NT2/D1 (cell line): ENCODE results near the gene SOX10.

Experiments used
- DNase-seq: peaks from one replicate; pipeline ENCODE4 v3.0.0-alpha.2; 2011; ENCODE audit warnings: low read depth, low spot score
- H3K27me3 ChIP-seq: 2 replicates; pipeline ENCODE4 v1.6.0; 2011; ENCODE audit warnings: mild to moderate bottlenecking; ENCODE audit not compliant: insufficient read length, insufficient read depth
- H3K36me3 ChIP-seq: 2 replicates; pipeline ENCODE4 v1.6.1; 2011; ENCODE audit warnings: mild to moderate bottlenecking, low read length, mixed read lengths; ENCODE audit not compliant: insufficient read depth, insufficient read length
- H3K4me1 ChIP-seq: 2 replicates; pipeline ENCODE4 v1.5.1; 2011; ENCODE audit not compliant: insufficient read depth, insufficient read length
- H3K4me3 ChIP-seq: 2 replicates; pipeline ENCODE4 v1.5.1; 2011; ENCODE audit warnings: low read depth; ENCODE audit not compliant: insufficient read length
- H3K9ac ChIP-seq: 2 replicates; pipeline ENCODE4 v1.6.0; 2011; ENCODE audit warnings: low read depth; ENCODE audit not compliant: insufficient read length
- H3K9me3 ChIP-seq: 2 replicates; pipeline ENCODE4 v1.5.1; 2011; ENCODE audit warnings: mild to moderate bottlenecking, low read length; ENCODE audit not compliant: insufficient read depth
- SUZ12 ChIP-seq: IDR thresholded peaks from 2 replicates; pipeline ENCODE4 v1.6.1; 2011; ENCODE audit not compliant: insufficient read length, insufficient read depth; ENCODE audit errors: extremely low read depth
- YY1 ChIP-seq: IDR thresholded peaks from 2 replicates; pipeline ENCODE4 v1.6.1; 2011; ENCODE audit not compliant: insufficient read length, insufficient read depth
- ZNF274 ChIP-seq: IDR thresholded peaks from 2 replicates; pipeline ENCODE4 v1.6.1; 2011; ENCODE audit warnings: mild to moderate bottlenecking, low read depth, low read length

The SOX10 gene

DNA sequence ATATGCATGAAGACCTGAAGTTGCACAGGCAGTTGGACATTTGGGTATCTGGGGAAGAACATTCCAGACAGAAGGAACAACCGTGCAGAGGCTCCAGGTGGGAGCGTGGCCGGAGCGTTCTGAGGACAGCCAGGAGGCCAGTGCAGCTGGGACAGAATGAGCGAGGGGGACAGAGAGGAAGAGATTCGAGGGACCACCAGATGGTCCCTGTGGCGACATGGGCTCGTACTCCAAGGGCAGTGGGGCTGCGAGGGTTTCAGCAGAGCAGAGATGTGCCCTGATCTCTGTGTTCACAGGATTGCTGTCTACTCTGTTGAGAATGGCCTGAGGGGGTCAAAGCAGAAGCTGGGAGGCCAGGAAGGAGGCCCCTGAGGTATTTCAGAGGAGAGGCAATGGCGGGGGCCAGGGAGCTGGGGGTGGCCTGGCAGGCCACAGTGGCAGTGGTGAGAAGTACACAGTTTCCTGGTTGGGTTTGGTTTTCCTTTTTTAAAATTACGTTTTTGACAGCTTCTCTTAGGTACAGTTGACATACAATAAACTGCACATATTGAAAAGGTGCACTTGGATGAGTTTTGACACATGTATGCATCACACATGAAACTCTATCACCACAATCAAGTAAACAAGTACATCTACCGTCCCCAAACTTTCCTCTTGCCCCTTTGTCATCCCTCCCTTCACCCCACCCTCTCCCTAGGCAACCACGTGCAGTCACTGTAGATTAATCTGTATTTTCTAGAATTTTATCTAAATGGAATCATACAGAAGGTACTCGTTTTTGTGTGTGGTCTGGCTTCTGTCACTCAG lies 24.8 kb upstream of the SOX10 start:
- H3K9me3 ChIP-seq, result no peaks in the 10 kb centered on the region
- no peak overlapping the region for H3K4me3 ChIP-seq
- H3K36me3 ChIP-seq, result no peaks in the 10 kb centered on the region
- no peaks in the 10 kb centered on the region for H3K27me3 ChIP-seq
- TF ChIP-seq YY1 (no peak), SUZ12 (no peak), ZNF274 (no peak)
- H3K4me1 ChIP-seq, result peaks cover 5% of the 10 kb centered on the region
- peak overlapping the region; percentile 5 for H3K9ac ChIP-seq
- DNase-seq, result no peak

DNA sequence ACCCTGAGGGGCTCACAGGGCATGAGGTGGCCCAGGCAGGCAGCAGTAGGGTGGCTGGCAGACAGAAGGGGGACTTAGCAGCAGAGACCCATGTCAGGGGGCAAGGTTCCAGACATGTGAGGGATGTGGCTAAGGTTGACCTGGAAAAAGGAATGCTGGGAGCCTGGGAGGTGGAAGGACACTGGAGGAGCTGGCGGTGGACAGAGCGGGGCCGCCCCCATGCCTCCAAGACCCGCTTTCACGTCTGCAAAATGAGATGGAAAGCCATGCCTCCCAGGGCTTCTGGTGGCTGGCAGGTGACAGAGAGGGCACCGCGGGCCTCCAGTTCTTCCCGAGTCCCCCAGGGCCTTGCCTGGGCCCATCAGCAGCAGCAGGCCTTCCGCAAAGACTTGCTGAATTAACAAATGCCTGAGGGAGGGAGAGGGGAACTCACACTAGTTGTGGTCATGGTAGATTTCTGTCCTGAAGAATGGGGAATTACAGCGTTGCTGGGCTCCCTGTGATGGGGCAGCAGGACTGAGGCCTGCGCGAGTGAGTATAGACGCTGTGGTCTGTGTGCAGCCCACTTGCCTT lies 23.1 kb upstream of the SOX10 start:
- no peaks in the 10 kb centered on the region for H3K9me3 ChIP-seq
- TF ChIP-seq ZNF274, result no peak
- TF ChIP-seq SUZ12, result no peak
- TF ChIP-seq YY1, result no peak
- H3K4me1 ChIP-seq, result peaks cover 5% of the 10 kb centered on the region
- no peaks in the 10 kb centered on the region for H3K27me3 ChIP-seq
- no peak overlapping the region for H3K9ac ChIP-seq
- DNase-seq, result no peak
- H3K4me3 ChIP-seq, result no peak overlapping the region
- no peaks in the 10 kb centered on the region for H3K36me3 ChIP-seq

DNA sequence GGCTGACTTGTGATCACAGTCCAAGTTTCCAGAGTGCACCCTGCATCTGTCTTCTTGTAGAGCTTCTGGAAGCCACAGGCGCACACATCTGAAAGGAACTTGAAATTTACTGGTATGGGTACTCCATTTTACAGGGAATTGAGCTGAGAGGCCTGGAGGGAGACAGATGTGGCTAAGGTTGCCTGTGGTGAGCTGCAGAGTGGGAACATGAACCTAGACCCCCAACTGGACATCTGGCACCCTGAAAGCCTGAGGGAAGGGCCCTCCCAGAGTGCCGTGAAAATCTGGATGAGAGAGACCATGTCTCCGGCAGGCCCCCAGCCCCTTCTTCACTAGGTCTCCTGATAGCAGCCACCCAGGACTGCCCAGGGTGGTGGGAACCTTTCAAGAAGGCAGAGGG lies 22.6 kb upstream of the SOX10 start:
- no peak overlapping the region for H3K9ac ChIP-seq
- DNase-seq, result no peak
- H3K4me3 ChIP-seq, result no peak overlapping the region
- H3K36me3 ChIP-seq, result no peaks in the 10 kb centered on the region
- no peak for TF ChIP-seq SUZ12
- H3K27me3 ChIP-seq, result no peaks in the 10 kb centered on the region
- H3K9me3 ChIP-seq, result no peaks in the 10 kb centered on the region
- peaks cover 5% of the 10 kb centered on the region for H3K4me1 ChIP-seq

DNA sequence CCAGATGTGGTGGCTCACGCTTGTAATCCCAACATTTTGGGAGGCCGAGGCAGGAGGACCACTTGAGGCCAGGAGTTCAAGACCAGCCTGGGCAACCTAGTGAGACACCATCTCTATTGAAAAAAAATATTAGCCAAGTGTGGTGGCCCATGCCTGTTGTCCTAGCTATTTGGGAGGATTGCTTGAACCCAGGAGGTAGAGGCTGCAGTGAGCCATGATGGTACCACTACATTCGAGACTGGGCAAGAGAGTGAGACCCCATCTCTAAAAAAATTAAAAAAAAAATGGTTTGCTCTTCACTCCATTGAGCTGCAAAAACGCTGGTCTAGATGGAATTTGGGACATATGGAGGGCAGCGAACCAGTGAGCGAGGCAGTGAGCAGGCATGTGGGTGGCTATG lies 21.6 kb upstream of the SOX10 start:
- Histone ChIP-seq H3K36me3 (no peaks in the 10 kb centered on the region), H3K9me3 (no peaks in the 10 kb centered on the region), H3K9ac (no peak overlapping the region), H3K27me3 (no peaks in the 10 kb centered on the region), H3K4me3 (no peak overlapping the region), H3K4me1 (peaks cover 5% of the 10 kb centered on the region)
- no peak for TF ChIP-seq ZNF274
- no peak for TF ChIP-seq YY1
- TF ChIP-seq SUZ12, result no peak
- no peak for DNase-seq

DNA sequence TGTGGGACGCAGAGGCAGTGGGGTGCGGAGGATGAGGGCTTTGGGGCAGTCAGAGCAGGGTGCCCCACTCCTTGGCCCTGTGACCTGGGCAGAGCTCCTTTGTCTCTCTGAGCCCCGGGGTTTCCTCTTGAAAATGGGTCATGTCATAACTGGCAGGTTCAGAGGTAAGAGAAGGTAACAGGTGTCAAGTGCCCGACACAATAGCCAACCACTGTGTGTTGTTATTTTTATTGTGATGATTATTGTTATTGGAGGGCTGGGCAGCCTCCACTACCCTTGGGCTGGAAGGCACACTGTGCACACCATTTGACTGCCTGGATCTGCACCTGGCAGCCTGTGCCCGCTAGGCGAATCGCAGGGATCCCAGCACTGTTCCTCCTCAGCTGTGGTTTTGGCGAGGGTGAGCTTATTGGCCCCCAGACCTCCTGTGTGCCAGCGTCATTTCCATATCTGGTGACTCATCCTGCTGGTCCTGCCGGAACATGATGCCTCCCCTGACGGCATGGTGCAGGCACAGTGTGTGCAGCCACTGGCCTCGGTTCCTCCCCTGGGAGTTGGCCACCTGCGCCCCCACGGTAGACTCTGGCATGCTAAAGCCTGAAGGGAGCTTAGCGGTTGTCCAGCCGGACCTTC lies 15.4 kb upstream of the SOX10 start:
- DNase-seq, result no peak

DNA sequence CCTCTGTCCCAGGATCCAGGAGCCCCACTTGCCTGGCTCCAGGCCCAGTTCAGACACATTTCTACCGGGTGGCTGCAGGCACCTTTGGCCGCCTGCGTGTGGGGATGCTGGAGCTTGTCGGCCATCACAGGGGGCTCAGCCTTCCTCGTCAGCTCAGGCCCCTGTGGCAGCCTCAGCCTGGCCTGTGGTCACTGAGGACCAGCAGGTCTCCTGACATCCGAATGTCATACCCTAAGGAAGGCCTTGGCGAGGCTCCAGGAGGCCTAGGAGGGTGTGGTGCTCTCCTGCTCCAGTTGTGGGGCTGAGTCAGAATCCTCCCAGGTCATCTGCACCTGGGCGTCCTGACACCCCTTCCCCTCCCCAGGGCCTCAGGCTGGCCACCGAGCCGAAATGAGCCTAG lies 14.9 kb upstream of the SOX10 start:
- Histone ChIP-seq H3K27me3 (no peaks in the 10 kb centered on the region), H3K9ac (no peak overlapping the region), H3K4me1 (peaks cover 16% of the 10 kb centered on the region), H3K4me3 (no peak overlapping the region), H3K9me3 (no peaks in the 10 kb centered on the region), H3K36me3 (no peaks in the 10 kb centered on the region)
- TF ChIP-seq ZNF274, result no peak
- TF ChIP-seq SUZ12, result no peak
- no peak for TF ChIP-seq YY1
- DNase-seq, result no peak

More for the DNA sequence above, 15.4 kb upstream of the SOX10 start:
- H3K4me3 ChIP-seq, result no peak overlapping the region
- no peak overlapping the region for H3K9ac ChIP-seq
- peaks cover 16% of the 10 kb centered on the region for H3K4me1 ChIP-seq
- TF ChIP-seq SUZ12 (no peak), ZNF274 (no peak), YY1 (no peak)
- no peaks in the 10 kb centered on the region for H3K9me3 ChIP-seq
- H3K36me3 ChIP-seq, result no peaks in the 10 kb centered on the region
- H3K27me3 ChIP-seq, result no peaks in the 10 kb centered on the region

DNA sequence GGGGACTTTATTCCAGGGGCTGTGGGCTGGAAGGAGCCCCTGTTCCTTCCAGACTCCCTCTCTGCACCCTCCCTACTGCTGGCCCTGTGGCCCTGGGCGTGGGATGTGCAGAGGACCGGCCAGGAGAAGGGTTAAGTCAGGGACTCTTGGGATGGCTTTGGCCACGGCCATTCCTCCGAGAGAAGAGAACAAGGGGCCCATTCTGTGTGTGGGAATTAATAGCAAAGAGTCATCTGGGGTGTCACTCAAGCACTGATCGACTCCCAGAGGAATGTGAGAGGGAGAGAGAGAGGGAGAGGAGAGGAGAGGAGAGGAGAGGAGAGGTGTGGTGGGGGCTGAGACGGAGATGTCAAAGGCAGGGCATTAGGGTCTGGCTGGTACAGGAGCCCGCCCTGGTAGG lies 14.2 kb upstream of the SOX10 start:
- TF ChIP-seq YY1 (no peak), SUZ12 (no peak), ZNF274 (no peak)
- DNase-seq, result no peak
- no peak overlapping the region for H3K4me3 ChIP-seq
- peaks cover 16% of the 10 kb centered on the region for H3K4me1 ChIP-seq
- H3K9ac ChIP-seq, result no peak overlapping the region
- no peaks in the 10 kb centered on the region for H3K36me3 ChIP-seq
- no peaks in the 10 kb centered on the region for H3K9me3 ChIP-seq
- H3K27me3 ChIP-seq, result no peaks in the 10 kb centered on the region
